ENCODE data around the gene EPHX1.
"Not testable (repeated sequence)": the region's sequence is repeated elsewhere in the genome, so short reads cannot be mapped to it uniquely, and the experiment has no call there.

Gene EPHX1

DNA sequence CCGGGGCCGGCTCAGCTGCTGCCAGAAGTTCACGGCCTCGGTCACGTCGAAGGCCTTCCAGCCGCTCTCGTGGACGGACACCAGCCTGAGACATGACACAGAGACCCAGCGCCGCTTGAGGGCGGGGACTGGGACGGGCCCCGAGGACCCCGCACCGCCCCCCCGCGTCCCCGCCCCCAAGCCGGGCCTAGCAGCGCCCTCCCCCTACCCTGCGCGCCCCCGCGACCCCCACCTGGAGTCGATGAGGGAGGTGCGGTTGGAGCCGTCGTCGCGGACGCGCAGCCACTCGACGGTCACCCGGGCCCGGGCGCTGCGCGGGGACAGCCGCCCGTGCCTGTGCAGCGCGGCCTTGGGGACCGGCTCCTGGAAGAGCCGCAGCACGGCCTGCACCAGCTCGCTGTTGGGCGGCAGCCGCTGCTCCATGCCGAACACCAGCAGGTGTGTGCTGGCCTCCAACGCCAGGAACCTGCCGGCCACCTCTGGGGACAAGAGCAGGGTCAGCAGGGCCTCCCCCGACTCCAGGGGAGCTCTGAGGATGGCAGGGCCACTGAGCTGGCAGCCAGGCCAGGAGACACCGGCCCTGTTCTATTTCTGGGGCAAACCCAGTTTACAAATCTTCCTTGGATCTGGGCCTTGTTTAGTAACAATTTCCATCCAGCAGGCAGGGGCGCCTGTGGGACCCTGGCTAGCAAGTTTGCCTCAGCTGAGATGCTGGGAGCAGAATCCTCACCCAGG is 77.8 kb downstream of the EPHX1 start:
- not testable (repeated sequence) for H3K4me1 ChIP-seq (ENCODE audit: control insufficient read depth in 1 of 2, insufficient read depth in 2 of 2, low read length in 2 of 2); H3K27ac ChIP-seq (ENCODE audit: low read length); H3K4me3 ChIP-seq (ENCODE audit: low read depth in 1 of 2, low read length in 2 of 2); H3K36me3 ChIP-seq (ENCODE audit: control insufficient read depth in 1 of 2, insufficient read depth in 2 of 2, low read length in 2 of 2); H3K27me3 ChIP-seq (ENCODE audit: low read depth, low read length); H3K9me3 ChIP-seq (ENCODE audit: control insufficient read depth in 1 of 2, low read length in 2 of 2)

DNA sequence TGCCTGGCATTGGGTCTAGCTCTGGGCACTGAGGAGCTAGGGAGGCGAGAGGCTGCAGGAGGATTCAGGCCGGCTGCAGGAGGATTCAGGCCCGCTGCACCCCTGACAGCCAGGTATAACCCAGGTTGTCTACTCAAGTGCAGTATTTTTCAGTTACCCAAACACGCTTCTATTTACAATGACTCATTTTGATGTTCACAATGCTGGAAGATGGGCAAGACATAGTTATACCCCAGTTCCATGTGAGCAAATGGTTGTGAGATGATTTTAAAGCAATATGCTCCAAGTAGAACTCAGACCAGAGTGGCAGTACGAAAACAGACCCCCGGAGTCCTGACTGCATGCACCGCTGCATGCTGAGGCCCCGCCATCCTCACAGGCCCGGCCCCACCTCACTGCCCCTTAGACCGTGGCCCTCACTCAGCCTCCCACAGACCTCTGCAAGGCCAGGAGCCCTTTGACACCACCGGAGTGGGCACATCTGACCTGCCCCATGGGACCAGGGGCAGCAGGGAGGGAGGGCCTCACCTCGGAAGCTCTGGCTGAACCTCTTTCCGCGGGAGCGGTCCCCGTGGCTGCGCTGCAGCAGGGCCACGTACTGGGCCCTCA is 78.5 kb downstream of the EPHX1 start:
- no peaks in the 10 kb centered on the region for H3K36me3 ChIP-seq (ENCODE audit: control insufficient read depth in 1 of 2, insufficient read depth in 2 of 2, low read length in 2 of 2)
- H3K4me3 ChIP-seq (ENCODE audit: low read depth in 1 of 2, low read length in 2 of 2): no peak overlapping the region
- H3K27me3 ChIP-seq (ENCODE audit: low read depth, low read length): no peaks in the 10 kb centered on the region
- no peaks in the 10 kb centered on the region for H3K9me3 ChIP-seq (ENCODE audit: control insufficient read depth in 1 of 2, low read length in 2 of 2)
- H3K4me1 ChIP-seq (ENCODE audit: control insufficient read depth in 1 of 2, insufficient read depth in 2 of 2, low read length in 2 of 2): peaks cover 0 to 4% of the 10 kb centered on the region in 2 donors
- no peak overlapping the region for H3K27ac ChIP-seq (ENCODE audit: low read length)

DNA sequence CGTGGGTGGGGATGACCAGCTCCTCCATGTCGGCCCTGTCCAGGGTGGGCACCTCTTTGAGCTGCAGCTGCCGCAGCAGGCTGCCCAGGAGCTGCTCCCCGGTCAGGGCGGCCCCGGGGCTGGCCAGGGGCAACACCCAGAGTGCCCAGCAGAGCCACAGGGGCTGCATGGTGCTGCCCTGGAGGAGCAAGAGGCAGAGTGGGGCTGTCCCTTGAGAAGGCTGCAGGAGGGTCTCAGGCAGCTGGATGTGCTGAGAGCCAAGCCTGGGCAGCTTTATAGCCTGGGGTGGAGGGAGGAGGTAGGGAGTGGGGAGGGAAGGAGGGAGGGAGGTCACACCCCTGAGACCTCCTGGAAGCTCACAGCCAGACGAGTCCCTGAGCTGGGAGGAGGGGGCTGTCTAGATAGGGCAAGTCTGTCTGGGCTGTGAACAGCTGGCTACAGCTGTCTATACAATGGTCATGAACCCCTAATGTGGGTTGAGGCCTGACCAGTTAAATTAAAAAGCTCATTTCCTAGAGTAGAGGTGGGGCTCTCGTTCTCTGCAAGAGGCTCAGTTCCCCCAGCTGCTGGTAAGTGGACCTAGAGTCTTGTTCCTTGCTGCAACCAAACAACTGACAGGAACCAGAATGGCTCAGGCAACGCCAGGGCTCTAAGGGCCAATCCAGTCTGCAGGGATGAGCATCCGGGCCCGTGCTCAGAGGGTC is 79.1 kb downstream of the EPHX1 start, which contains the start of gene LEFTY1:
Gene LEFTY1, minus strand, starts transcription at position 249 of the 704 bp plus-strand sequence. Its CDS starts 80 bp downstream, at position 169.
- Histone ChIP-seq H3K27ac (ENCODE audit: low read length) (no peak within 1 kb of the TSS), H3K4me1 (ENCODE audit: control insufficient read depth in 1 of 2, insufficient read depth in 2 of 2, low read length in 2 of 2) (peaks cover 0 to 4% of the 10 kb centered on the region in 2 donors), H3K27me3 (ENCODE audit: low read depth, low read length) (no peaks in the 10 kb centered on the region), H3K4me3 (ENCODE audit: low read depth in 1 of 2, low read length in 2 of 2) (no peak within 1 kb of the TSS), H3K36me3 (ENCODE audit: control insufficient read depth in 1 of 2, insufficient read depth in 2 of 2, low read length in 2 of 2) (no peaks in the 10 kb centered on the region), H3K9me3 (ENCODE audit: control insufficient read depth in 1 of 2, low read length in 2 of 2) (no peaks in the 10 kb centered on the region)

DNA sequence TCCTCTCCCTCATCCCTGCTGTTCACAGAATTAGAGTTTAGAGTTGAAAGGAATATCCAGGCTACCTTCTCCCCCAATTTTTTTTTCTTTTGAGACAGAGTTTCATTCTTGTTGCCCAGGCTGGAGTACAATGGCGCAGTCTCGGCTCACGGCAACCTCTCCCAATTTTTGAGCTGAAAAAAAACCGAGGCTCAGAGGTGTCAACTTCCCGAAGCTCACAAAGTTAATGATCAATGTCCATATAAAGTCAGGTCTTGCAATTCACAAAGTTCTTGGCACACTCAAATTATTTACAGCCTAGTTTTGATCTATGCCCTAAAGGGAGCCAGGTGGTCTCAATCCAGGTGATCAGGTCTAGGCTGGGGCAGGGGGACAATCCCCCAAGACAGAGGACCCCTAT is 79.8 kb downstream of the EPHX1 start:
- Histone ChIP-seq H3K9me3 (ENCODE audit: control insufficient read depth in 1 of 2, low read length in 2 of 2) (no peaks in the 10 kb centered on the region), H3K27me3 (ENCODE audit: low read depth, low read length) (no peaks in the 10 kb centered on the region), H3K4me1 (ENCODE audit: control insufficient read depth in 1 of 2, insufficient read depth in 2 of 2, low read length in 2 of 2) (peaks cover 0 to 4% of the 10 kb centered on the region in 2 donors), H3K27ac (ENCODE audit: low read length) (no peak overlapping the region), H3K4me3 (ENCODE audit: low read depth in 1 of 2, low read length in 2 of 2) (no peak overlapping the region), H3K36me3 (ENCODE audit: control insufficient read depth in 1 of 2, insufficient read depth in 2 of 2, low read length in 2 of 2) (no peaks in the 10 kb centered on the region)

DNA sequence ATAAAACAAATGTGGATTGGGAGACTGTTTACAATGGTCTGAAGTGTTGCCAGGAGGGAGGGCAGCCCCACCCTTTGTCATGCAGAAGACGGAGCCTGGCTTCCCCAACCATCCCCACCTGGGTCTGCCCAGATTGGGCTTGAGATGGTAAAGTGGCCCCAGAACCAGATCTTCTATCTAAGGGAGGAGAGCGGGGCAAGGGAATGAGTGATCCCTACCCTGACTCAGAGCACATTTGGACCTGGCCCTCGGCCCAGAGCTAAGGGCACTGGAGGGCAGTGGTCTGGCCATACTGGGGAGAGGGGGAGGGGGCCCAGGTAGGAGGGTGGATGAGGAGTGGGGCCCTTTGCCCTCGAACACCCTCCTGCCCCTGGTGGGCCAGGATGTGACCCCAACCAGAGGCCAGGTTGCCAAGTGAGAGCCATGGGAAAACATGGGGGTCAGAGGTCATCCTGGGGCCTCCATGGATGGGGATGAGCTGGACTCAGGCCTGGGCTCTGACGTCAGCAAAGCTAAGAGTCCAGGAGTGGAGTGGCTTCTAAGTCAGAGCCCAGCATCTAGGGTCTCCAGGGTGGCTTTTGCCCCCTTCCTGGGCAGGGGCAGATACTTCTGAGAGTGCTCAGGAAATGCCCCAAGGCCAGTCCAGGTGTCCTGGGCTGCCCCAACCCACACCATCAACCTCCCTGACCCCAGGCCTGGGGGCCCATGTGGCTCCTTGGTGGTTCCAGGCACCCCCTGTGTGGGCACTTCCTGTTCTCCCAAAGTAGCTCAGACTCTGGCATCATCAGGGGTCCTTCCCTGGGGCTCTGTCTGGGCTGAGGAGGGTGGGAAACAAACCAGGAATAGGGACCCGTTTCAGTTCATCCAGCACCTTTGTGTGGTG is 80.7 kb downstream of the EPHX1 start:
- H3K4me1 ChIP-seq (ENCODE audit: control insufficient read depth in 1 of 2, insufficient read depth in 2 of 2, low read length in 2 of 2): peaks cover 0 to 4% of the 10 kb centered on the region in 2 donors
- H3K27ac ChIP-seq (ENCODE audit: low read length): no peak overlapping the region
- H3K4me3 ChIP-seq (ENCODE audit: low read depth in 1 of 2, low read length in 2 of 2): no peak overlapping the region
- H3K36me3 ChIP-seq (ENCODE audit: control insufficient read depth in 1 of 2, insufficient read depth in 2 of 2, low read length in 2 of 2): no peaks in the 10 kb centered on the region
- H3K9me3 ChIP-seq (ENCODE audit: control insufficient read depth in 1 of 2, low read length in 2 of 2): no peaks in the 10 kb centered on the region
- no peaks in the 10 kb centered on the region for H3K27me3 ChIP-seq (ENCODE audit: low read depth, low read length)

DNA sequence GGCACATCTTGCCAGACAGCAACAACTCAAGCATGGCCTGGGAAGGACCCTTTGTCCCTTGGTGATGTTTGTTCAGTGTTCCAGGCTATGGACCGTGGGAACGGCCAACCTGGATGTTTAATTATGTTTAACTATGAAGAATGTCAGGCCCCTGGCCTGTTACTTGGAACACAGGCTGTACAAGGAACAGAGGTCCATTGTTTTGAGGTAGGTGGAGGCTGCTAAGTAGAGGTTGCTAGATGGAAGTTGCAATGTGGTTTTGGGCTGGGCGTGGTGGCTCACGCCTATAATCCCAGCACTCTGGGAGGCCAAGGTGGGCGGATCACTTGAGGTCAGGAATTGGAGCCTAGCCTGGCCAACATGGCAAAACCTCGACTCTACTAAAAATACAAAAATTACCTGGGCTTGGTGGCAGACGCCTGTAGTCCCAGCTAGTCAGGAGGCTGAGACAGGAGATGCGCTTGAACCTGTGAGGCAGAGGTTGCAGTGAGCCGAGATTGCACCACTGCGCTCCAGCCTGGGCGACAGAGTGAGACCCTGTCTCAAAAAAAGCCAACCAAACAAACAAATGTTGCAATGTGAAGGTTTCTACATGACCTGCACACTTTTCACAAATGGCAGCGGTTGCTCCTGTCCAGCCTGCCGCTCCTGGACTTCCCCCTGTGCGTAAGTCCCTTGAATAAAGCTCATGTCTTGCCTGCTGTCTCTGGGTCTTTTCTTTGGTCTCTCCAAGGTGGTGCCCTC is 81.5 kb downstream of the EPHX1 start:
- no peak overlapping the region for H3K27ac ChIP-seq (ENCODE audit: low read length)
- H3K4me1 ChIP-seq (ENCODE audit: control insufficient read depth in 1 of 2, insufficient read depth in 2 of 2, low read length in 2 of 2): peaks cover 0 to 8% of the 10 kb centered on the region in 2 donors
- no peak overlapping the region for H3K4me3 ChIP-seq (ENCODE audit: low read depth in 1 of 2, low read length in 2 of 2)
- H3K27me3 ChIP-seq (ENCODE audit: low read depth, low read length): no peaks in the 10 kb centered on the region
- no peaks in the 10 kb centered on the region for H3K9me3 ChIP-seq (ENCODE audit: control insufficient read depth in 1 of 2, low read length in 2 of 2)
- no peaks in the 10 kb centered on the region for H3K36me3 ChIP-seq (ENCODE audit: control insufficient read depth in 1 of 2, insufficient read depth in 2 of 2, low read length in 2 of 2)

DNA sequence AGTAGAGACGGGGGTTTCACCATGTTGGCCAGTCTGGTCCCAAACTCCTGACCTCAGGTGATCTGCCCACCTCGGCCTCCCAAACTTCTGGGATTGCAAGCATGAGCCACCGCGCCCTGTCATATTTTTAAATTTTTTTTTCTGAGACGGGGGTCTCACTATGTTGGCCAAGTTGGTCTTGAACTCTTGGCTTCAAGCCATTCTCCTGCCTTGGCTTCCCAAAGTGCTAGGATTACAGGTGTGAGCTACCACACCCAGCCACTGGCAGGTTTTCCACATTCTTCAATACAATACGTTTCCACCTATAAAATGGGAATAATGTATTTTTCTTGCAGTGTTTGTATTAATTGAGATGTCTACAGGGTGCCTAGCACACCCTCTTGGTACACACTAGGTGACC is 82.4 kb downstream of the EPHX1 start:
- Histone ChIP-seq H3K4me1 (ENCODE audit: control insufficient read depth in 1 of 2, insufficient read depth in 2 of 2, low read length in 2 of 2) (peaks cover 0 to 8% of the 10 kb centered on the region in 2 donors), H3K4me3 (ENCODE audit: low read depth in 1 of 2, low read length in 2 of 2) (no peak overlapping the region), H3K9me3 (ENCODE audit: control insufficient read depth in 1 of 2, low read length in 2 of 2) (no peaks in the 10 kb centered on the region), H3K27ac (ENCODE audit: low read length) (no peak overlapping the region), H3K27me3 (ENCODE audit: low read depth, low read length) (no peaks in the 10 kb centered on the region), H3K36me3 (ENCODE audit: control insufficient read depth in 1 of 2, insufficient read depth in 2 of 2, low read length in 2 of 2) (no peaks in the 10 kb centered on the region)

Measured in muscle layer of duodenum (tissue), 2 donors.